Keratinocyte (primary cell): ENCODE results near the gene CORO7. TPM values are rescaled to one million over a fixed set of nuclear protein-coding genes. Genes with fewer than 3 reads are reported as not detected.

ENCODE experiments used
- DNase-seq: peaks from one replicate; pipeline ENCODE4 v3.0.0-alpha.2; 2011; ENCODE audit warnings: low read depth, missing footprints, low spot score
- FAIRE-seq: peaks from 2 replicates; lab custom pipeline; 2011; peaks lifted over from hg19 to GRCh38; lab: Jason Lieb, UNC
- H2AFZ ChIP-seq: 2 replicates; pipeline ENCODE4 v1.6.0; 2012; ENCODE audit warnings: low read length, control low read depth, inconsistent platforms; ENCODE audit not compliant: control insufficient read depth
- H3K27ac ChIP-seq: 2 replicates; pipeline ENCODE4 v1.5.1; 2011; ENCODE audit warnings: low read length; ENCODE audit not compliant: control insufficient read depth, insufficient read depth
- H3K27me3 ChIP-seq: 3 replicates; pipeline ENCODE4 v1.6.0; 2011; ENCODE audit warnings: low read length; ENCODE audit not compliant: control insufficient read depth, insufficient read depth; ENCODE audit errors: extremely low read depth
- H3K36me3 ChIP-seq, 2 experiments: 2 replicates in 1 of 2; 3 replicates in 1 of 2; pipeline ENCODE4 v1.5.1; 2011; ENCODE audit warnings: low read length in 2 of 2, mild to moderate bottlenecking in 1 of 2; ENCODE audit not compliant: control insufficient read depth in 2 of 2, insufficient read depth in 2 of 2; ENCODE audit errors: extremely low read depth in 1 of 2
- H3K4me1 ChIP-seq: 3 replicates; pipeline ENCODE4 v1.5.1; 2011; ENCODE audit warnings: low read length; ENCODE audit not compliant: control insufficient read depth, insufficient read depth; ENCODE audit errors: extremely low read depth
- H3K4me2 ChIP-seq: 3 replicates; pipeline ENCODE4 v1.6.0; 2011; ENCODE audit warnings: low read depth, low read length; ENCODE audit not compliant: control insufficient read depth, insufficient read depth; ENCODE audit errors: extremely low read depth
- H3K4me3 ChIP-seq, 3 experiments: fragments of 200-600 bp in 1 of 3; sonication (generic) in 1 of 3; 2 replicates in 2 of 3; 3 replicates in 1 of 3; pipeline ENCODE4 v1.5.1; 2011 to 2016; ENCODE audit warnings: low read length in 3 of 3, mild to moderate bottlenecking in 3 of 3, control low read depth in 2 of 3, inconsistent platforms in 1 of 3, low read depth in 1 of 3, mixed read lengths in 1 of 3, mixed run types in 1 of 3, moderate library complexity in 1 of 3; ENCODE audit not compliant: control insufficient read depth in 2 of 3, insufficient read depth in 2 of 3; ENCODE audit errors: extremely low read depth in 1 of 3
- H3K79me2 ChIP-seq: 2 replicates; pipeline ENCODE4 v1.6.0; 2012; ENCODE audit warnings: low read length; ENCODE audit not compliant: control insufficient read depth, insufficient read depth
- H3K9ac ChIP-seq: 3 replicates; pipeline ENCODE4 v1.6.0; 2011; ENCODE audit warnings: low read length; ENCODE audit not compliant: control insufficient read depth, insufficient read depth; ENCODE audit errors: extremely low read depth
- H3K9me1 ChIP-seq: 3 replicates; pipeline ENCODE4 v1.6.0; 2011; ENCODE audit warnings: low read length; ENCODE audit not compliant: control insufficient read depth, insufficient read depth; ENCODE audit errors: extremely low read depth
- H3K9me3 ChIP-seq: 2 replicates; pipeline ENCODE4 v1.5.1; 2012; ENCODE audit warnings: low read depth, low read length; ENCODE audit not compliant: control insufficient read depth
- H4K20me1 ChIP-seq: 3 replicates; pipeline ENCODE4 v1.6.0; 2011; ENCODE audit warnings: low read length; ENCODE audit not compliant: control insufficient read depth, insufficient read depth; ENCODE audit errors: extremely low read depth
- EZH2 ChIP-seq: IDR thresholded peaks from one replicate; pipeline ENCODE4 v1.6.1; 2012; ENCODE audit warnings: inconsistent platforms, mild to moderate bottlenecking, low read length, moderate library complexity
- dilution Hi-C: fragments of 300-500 bp; cut with MboI; formaldehyde crosslinking; loops from one replicate; pipeline ENCODE4 v1.7.0; 2020; ENCODE audit warnings: low sequenced_read_pairs; ENCODE audit not compliant: extremely low pct_ligation_motif_present
- polyA plus RNA-seq, 5 experiments: library from polyadenylated mRNA; depleted of rRNA in 3 of 5; stranded (reverse) in 3 of 5; stranded (forward) in 1 of 5; unstranded in 1 of 5; fragments of >200 nt; gene quantifications; 1 replicate in 1 of 5; 2 replicates in 3 of 5; 3 replicates in 1 of 5; pipeline versions ENCODE4 v1.2.1 to v1.2.3, GENCODE V29; 2011 to 2012; ENCODE audit warnings: missing spikeins in 2 of 5, low read depth in 1 of 5, low replicate concordance in 1 of 5
- TF ChIP-seq, protein P1 (sequence below), 3 experiments: IDR thresholded peaks in 1 of 3; conservative IDR thresholded peaks in 1 of 3; optimal IDR thresholded peaks in 1 of 3; 2 replicates in 2 of 3; 3 replicates in 1 of 3; pipeline versions ENCODE3 to v1.5.1; 2011; ENCODE audit warnings: low read length in 3 of 3, mild to moderate bottlenecking in 3 of 3, moderate library complexity in 2 of 3, control low read depth in 1 of 3, inconsistent platforms in 1 of 3; ENCODE audit not compliant: insufficient read depth in 2 of 3; ENCODE audit errors: extremely low read depth in 1 of 3

The CORO7 gene
- polyA plus RNA-seq, 1 donor (not counting 4 experiments of a cell fraction or from before 2014, with no cell fraction given) = 8.4 TPM

DNA sequence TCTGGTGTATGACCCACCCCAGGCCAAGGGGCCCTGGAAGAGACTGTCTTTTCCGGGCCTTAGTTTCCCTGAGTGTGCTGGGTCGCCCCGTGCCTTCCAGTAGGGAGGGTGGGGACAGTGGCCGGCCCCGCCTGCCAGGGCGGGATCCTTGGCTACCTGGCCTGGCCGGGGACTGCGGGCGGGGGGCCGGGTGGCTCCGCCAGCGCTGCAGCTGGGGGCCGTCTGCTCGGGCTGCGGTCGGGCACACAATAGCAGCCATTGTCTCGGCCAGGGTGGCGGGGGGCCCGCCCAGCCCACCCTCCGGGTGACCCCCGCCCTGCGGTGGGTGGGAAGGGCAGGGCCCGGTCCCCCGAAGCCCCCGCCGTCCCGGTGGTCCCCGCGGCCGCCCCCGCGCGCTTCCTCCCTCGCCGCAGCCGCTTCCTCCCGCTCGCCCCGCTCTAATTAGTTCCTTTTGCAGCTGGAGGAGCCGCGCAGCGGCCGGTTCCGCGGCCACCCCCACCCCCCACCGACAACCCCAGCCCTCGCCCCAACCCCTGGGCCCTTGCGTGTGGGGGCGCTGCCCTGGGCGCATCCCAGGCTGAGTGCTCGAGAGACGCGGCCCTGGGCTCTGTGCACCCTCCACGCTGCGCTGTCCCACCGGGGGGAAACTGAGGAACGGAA lies 88.9 kb downstream of the CORO7 start:
- H3K27ac ChIP-seq = no peak overlapping the region
- H3K9me3 ChIP-seq = no peaks in the 10 kb centered on the region
- no peaks in the 10 kb centered on the region for H3K9me1 ChIP-seq
- H3K4me1 ChIP-seq = peaks cover 16% of the 10 kb centered on the region
- H3K36me3 ChIP-seq = peaks cover 0 to 1% of the 10 kb centered on the region in 2 experiments
- peaks cover 8% of the 10 kb centered on the region for H4K20me1 ChIP-seq
- H3K4me2 ChIP-seq = peak overlapping the region; percentile 77
- H3K27me3 ChIP-seq = no peaks in the 10 kb centered on the region
- H3K9ac ChIP-seq = peak overlapping the region; percentile 52
- no peak for TF ChIP-seq EZH2
- TF ChIP-seq, protein P1, sequence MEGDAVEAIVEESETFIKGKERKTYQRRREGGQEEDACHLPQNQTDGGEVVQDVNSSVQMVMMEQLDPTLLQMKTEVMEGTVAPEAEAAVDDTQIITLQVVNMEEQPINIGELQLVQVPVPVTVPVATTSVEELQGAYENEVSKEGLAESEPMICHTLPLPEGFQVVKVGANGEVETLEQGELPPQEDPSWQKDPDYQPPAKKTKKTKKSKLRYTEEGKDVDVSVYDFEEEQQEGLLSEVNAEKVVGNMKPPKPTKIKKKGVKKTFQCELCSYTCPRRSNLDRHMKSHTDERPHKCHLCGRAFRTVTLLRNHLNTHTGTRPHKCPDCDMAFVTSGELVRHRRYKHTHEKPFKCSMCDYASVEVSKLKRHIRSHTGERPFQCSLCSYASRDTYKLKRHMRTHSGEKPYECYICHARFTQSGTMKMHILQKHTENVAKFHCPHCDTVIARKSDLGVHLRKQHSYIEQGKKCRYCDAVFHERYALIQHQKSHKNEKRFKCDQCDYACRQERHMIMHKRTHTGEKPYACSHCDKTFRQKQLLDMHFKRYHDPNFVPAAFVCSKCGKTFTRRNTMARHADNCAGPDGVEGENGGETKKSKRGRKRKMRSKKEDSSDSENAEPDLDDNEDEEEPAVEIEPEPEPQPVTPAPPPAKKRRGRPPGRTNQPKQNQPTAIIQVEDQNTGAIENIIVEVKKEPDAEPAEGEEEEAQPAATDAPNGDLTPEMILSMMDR (optimal IDR thresholded peaks at IDR 0.05 in 1 of 3, IDR thresholded peaks at IDR 0.05 in 1 of 3, conservative IDR thresholded peaks at IDR 0.05 in 1 of 3; ENCODE audit: extremely low read depth in 1 of 3, insufficient read depth in 2 of 3, low read length in 3 of 3) = peak in 1 of 3 experiments; percentile 34
- H3K4me3 ChIP-seq = peak overlapping the region; percentile 35 to 51 (median 36)
- dilution Hi-C loops = no loop called here
- no peak for DNase-seq
- no peak overlapping the region for H2AFZ ChIP-seq
- peaks cover 48% of the 10 kb centered on the region for H3K79me2 ChIP-seq
- FAIRE-seq = no peak

DNA sequence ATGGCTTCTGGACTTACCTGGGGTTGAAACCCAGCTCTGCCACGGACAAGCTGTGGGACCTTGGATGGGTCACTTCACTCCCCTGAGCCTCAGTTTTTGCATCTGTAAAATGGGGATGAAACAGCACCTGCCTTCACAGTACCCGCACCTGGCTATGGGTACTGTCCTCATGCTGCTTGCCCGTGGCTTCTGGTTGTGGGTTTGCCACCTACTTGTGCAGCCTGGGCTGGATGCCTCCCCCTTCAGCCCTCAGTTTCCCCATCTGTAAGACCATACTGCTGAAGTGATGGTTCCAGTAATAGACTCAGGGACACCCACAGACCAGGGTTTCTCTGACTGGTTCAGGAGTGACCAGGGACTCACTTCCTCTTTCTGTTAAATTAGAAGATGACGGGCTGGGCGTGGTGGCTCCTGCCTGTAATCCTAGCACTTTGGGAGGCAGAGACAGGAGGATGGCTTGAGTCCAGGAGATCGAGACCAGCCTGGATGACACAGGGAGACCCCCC lies 91.1 kb downstream of the CORO7 start:
- no peaks in the 10 kb centered on the region for H3K9me3 ChIP-seq
- no peak overlapping the region for H3K9ac ChIP-seq
- dilution Hi-C loops = no loop called here
- FAIRE-seq (no peak), DNase-seq (no peak)
- no peak overlapping the region for H2AFZ ChIP-seq
- H3K4me2 ChIP-seq = no peak overlapping the region
- no peak overlapping the region for H3K27ac ChIP-seq
- H3K36me3 ChIP-seq = no peaks in the 10 kb centered on the region
- no peaks in the 10 kb centered on the region for H3K9me1 ChIP-seq
- peaks cover 63% of the 10 kb centered on the region for H3K79me2 ChIP-seq
- H3K27me3 ChIP-seq = no peaks in the 10 kb centered on the region
- peaks cover 8% of the 10 kb centered on the region for H4K20me1 ChIP-seq
- no peak overlapping the region for H3K4me3 ChIP-seq
- peaks cover 20% of the 10 kb centered on the region for H3K4me1 ChIP-seq
- TF ChIP-seq, protein P1 (optimal IDR thresholded peaks at IDR 0.05 in 1 of 3, IDR thresholded peaks at IDR 0.05 in 1 of 3, conservative IDR thresholded peaks at IDR 0.05 in 1 of 3; ENCODE audit: extremely low read depth in 1 of 3, insufficient read depth in 2 of 3, low read length in 3 of 3) = no peak
